Measurements from ENCODE around the gene SLC16A5. TPM values are rescaled to one million over a fixed set of nuclear protein-coding genes. Genes with fewer than 3 reads are reported as not detected.
A peak's percentile ranks its signal among the peaks of the same experiment; 100 is the strongest.

The SLC16A5 gene
- polyA plus RNA-seq, 3 donors = 26.1 to 99.4 (median 27.0) TPM

DNA sequence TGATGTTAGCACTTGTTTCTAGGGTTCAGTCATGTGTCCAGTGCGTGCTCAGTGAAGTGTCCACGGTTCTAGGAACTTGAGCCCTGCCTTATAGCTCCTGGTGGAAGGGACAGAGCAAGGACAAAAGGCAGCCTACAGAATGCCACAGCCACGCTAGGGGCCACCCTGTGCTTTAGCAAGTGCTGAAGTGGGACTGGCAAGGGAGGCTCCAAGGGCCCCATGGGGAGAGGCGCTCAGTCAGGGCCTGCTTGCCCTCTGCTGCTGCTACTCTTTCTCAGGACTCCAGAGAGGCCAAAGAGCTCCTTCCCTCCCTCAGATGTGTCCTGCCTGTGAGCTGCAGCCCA, 37.0 kb downstream of the SLC16A5 start:
- Histone ChIP-seq H4K20me1 (ENCODE audit: insufficient read depth, low read length) (peaks cover 19% of the 10 kb centered on the region), H3K36me3 (replicated peaks in 1 of 2; ENCODE audit: control insufficient read depth in 1 of 2, insufficient read depth in 2 of 2, low read length in 2 of 2) (peaks cover 14 to 26% of the 10 kb centered on the region in 2 donors), H3K4me3 (replicated peaks in 1 of 3; ENCODE audit: low read depth in 2 of 3, low read length in 3 of 3) (peak overlapping the region in 1 of 3 experiments; percentile 53), H3K27ac (ENCODE audit: low read depth in 1 of 2, low read length in 2 of 2) (peak overlapping the region; percentile 20 to 79), H2AFZ (ENCODE audit: insufficient read depth, low read depth, low read length, poor library complexity, severe bottlenecking) (no peak overlapping the region), H3K4me1 (ENCODE audit: control insufficient read depth in 1 of 2, insufficient read depth in 2 of 2, low read length in 2 of 2) (peaks cover 38 to 46% of the 10 kb centered on the region in 2 donors), H3K9ac (ENCODE audit: insufficient read depth, low read length, poor library complexity, severe bottlenecking) (no peak overlapping the region), H3K9me3 (replicated peaks in 1 of 2; ENCODE audit: control insufficient read depth in 1 of 2, insufficient read depth in 1 of 2, low read length in 2 of 2) (no peaks in the 10 kb centered on the region), H3K4me2 (replicated peaks; ENCODE audit: extremely low read depth, low read length, poor library complexity, severe bottlenecking) (peak overlapping the region; percentile 60), H3K79me2 (ENCODE audit: insufficient read depth, low read length) (peaks cover 11% of the 10 kb centered on the region), H3K27me3 (ENCODE audit: control insufficient read depth in 2 of 2, insufficient read depth in 2 of 2, low read length in 2 of 2) (no peaks in the 10 kb centered on the region)
- intact Hi-C loops (cut with micrococcal nuclease) = no loop called here
- Mint-ChIP-seq H3K27me3 (ENCODE audit: low read depth in 3 of 3) (no peaks in the 10 kb centered on the region), H3K4me3 (no peak overlapping the region), H3K27ac (peak overlapping the region; percentile 30 to 82 (median 53)), H3K9me3 (no peaks in the 10 kb centered on the region), H3K36me3 (peaks cover 29 to 40% of the 10 kb centered on the region in 2 donors), H3K4me1 (peaks cover 42% of the 10 kb centered on the region)
- TF ChIP-seq, protein P1, sequence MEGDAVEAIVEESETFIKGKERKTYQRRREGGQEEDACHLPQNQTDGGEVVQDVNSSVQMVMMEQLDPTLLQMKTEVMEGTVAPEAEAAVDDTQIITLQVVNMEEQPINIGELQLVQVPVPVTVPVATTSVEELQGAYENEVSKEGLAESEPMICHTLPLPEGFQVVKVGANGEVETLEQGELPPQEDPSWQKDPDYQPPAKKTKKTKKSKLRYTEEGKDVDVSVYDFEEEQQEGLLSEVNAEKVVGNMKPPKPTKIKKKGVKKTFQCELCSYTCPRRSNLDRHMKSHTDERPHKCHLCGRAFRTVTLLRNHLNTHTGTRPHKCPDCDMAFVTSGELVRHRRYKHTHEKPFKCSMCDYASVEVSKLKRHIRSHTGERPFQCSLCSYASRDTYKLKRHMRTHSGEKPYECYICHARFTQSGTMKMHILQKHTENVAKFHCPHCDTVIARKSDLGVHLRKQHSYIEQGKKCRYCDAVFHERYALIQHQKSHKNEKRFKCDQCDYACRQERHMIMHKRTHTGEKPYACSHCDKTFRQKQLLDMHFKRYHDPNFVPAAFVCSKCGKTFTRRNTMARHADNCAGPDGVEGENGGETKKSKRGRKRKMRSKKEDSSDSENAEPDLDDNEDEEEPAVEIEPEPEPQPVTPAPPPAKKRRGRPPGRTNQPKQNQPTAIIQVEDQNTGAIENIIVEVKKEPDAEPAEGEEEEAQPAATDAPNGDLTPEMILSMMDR (IDR thresholded peaks at IDR 0.05) = no peak
- no peak for DNase-seq
- 78% methylated on average over 4 of the region's 4 CpGs for WGBS (ENCODE audit: insufficient coverage)

DNA sequence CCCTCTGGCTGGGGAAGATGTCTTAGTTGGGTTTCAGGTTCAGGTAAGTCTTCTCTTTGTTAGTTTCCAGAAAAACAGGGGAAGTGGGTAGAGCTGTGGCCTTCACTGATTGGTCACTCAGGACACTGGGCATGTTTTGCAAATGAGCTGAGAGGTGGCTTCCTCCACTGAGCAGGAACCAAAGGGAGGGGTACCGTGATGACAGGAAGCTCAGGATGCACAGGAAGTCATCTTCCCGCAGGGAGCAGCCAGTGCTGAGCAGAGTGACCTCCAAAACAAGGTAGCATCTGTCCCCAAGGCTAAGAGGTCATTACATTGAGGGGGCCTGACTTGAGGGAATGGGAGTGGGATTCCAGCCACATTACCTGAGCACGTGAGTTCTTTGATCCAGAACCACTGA, 38.2 kb downstream of the SLC16A5 start:
- Histone ChIP-seq H3K36me3 (replicated peaks in 1 of 2; ENCODE audit: control insufficient read depth in 1 of 2, insufficient read depth in 2 of 2, low read length in 2 of 2) (peaks cover 18 to 31% of the 10 kb centered on the region in 2 donors), H2AFZ (ENCODE audit: insufficient read depth, low read depth, low read length, poor library complexity, severe bottlenecking) (no peak overlapping the region), H3K9me3 (replicated peaks in 1 of 2; ENCODE audit: control insufficient read depth in 1 of 2, insufficient read depth in 1 of 2, low read length in 2 of 2) (no peaks in the 10 kb centered on the region), H4K20me1 (ENCODE audit: insufficient read depth, low read length) (peaks cover 28% of the 10 kb centered on the region), H3K9ac (ENCODE audit: insufficient read depth, low read length, poor library complexity, severe bottlenecking) (no peak overlapping the region), H3K4me2 (replicated peaks; ENCODE audit: extremely low read depth, low read length, poor library complexity, severe bottlenecking) (no peak overlapping the region), H3K79me2 (ENCODE audit: insufficient read depth, low read length) (peaks cover 17% of the 10 kb centered on the region), H3K27ac (ENCODE audit: low read depth in 1 of 2, low read length in 2 of 2) (peak overlapping the region in 1 of 2 donors; percentile 15), H3K4me1 (ENCODE audit: control insufficient read depth in 1 of 2, insufficient read depth in 2 of 2, low read length in 2 of 2) (peaks cover 33 to 44% of the 10 kb centered on the region in 2 donors), H3K27me3 (ENCODE audit: control insufficient read depth in 2 of 2, insufficient read depth in 2 of 2, low read length in 2 of 2) (no peaks in the 10 kb centered on the region), H3K4me3 (replicated peaks in 1 of 3; ENCODE audit: low read depth in 2 of 3, low read length in 3 of 3) (no peak overlapping the region)
- H3K36me3 Mint-ChIP-seq = peaks cover 26 to 36% of the 10 kb centered on the region in 2 donors
- WGBS (ENCODE audit: insufficient coverage) = 33% methylated on average over 3 of the region's 3 CpGs
- H3K27me3 Mint-ChIP-seq (ENCODE audit: low read depth in 3 of 3) = no peaks in the 10 kb centered on the region
- TF ChIP-seq, protein P1 (IDR thresholded peaks at IDR 0.05) = no peak
- DNase-seq = no peak
- intact Hi-C loops (cut with micrococcal nuclease) = no loop called here
- H3K27ac Mint-ChIP-seq = peak overlapping the region in 3 of 7 donors; percentile 6 to 75 (median 62)
- H3K9me3 Mint-ChIP-seq = no peaks in the 10 kb centered on the region
- peaks cover 40% of the 10 kb centered on the region for H3K4me1 Mint-ChIP-seq
- H3K4me3 Mint-ChIP-seq = no peak overlapping the region

Measured in CD14-positive monocyte (primary cell).